HEK293T (cell line): ENCODE measurements around the gene CRHR1.

Experiments
- BHLHE40 ChIP-seq: fragments of 450-650 bp; IDR thresholded peaks from 2 replicates; pipeline ENCODE4 v1.6.1; 2016; ENCODE audit warnings: mild to moderate bottlenecking, moderate library complexity, borderline replicate concordance
- FOXA1 ChIP-seq: fragments of 450-650 bp; IDR thresholded peaks from 2 replicates; pipeline ENCODE4 v1.6.1; 2016; ENCODE audit warnings: mild to moderate bottlenecking
- FOXM1 ChIP-seq: fragments of 450-650 bp; IDR thresholded peaks from 2 replicates; pipeline ENCODE4 v1.6.1; 2017; ENCODE audit warnings: mild to moderate bottlenecking, borderline replicate concordance
- HDGF ChIP-seq: fragments of 450-650 bp; IDR thresholded peaks from 2 replicates; pipeline ENCODE4 v1.6.1; 2017; ENCODE audit warnings: antibody characterized with exemption, borderline replicate concordance
- LEF1 ChIP-seq: fragments of 450-650 bp; IDR thresholded peaks from 2 replicates; pipeline ENCODE4 v1.6.1; 2017; ENCODE audit warnings: mild to moderate bottlenecking, borderline replicate concordance
- PKNOX1 ChIP-seq: fragments of 450-650 bp; IDR thresholded peaks from 2 replicates; pipeline ENCODE4 v1.6.1; 2016
- SP1 ChIP-seq: fragments of 450-650 bp; IDR thresholded peaks from 2 replicates; pipeline ENCODE4 v1.6.1; 2017
- SUZ12 ChIP-seq: fragments of 450-650 bp; IDR thresholded peaks from 2 replicates; pipeline ENCODE4 v1.6.1; 2016; ENCODE audit warnings: mild to moderate bottlenecking
- TARDBP ChIP-seq: fragments of 450-650 bp; IDR thresholded peaks from 2 replicates; pipeline ENCODE4 v1.6.1; 2016
- ZNF384 ChIP-seq: fragments of 450-650 bp; IDR thresholded peaks from 2 replicates; pipeline ENCODE4 v1.6.1; 2016

- TF ChIP-seq TARDBP (no peak), SP1 (no peak), HDGF (no peak), SUZ12 (no peak), BHLHE40 (no peak), FOXA1 (no peak), ZNF384 (no peak), LEF1 (no peak), PKNOX1 (no peak), FOXM1 (no peak)
These were observed 9.1 kb downstream of the CRHR1 start for GRCh38 chr17:45792995-45793755.
